DOHH2 (cell line): ENCODE measurements around the gene PCBP3.

ENCODE experiments used
- H3F3A ChIP-seq: fragments of 200-600 bp; sonication (generic), shearing (Covaris generic); 2 replicates; pipeline ENCODE4 v1.6.0; 2016; ENCODE audit warnings: antibody characterized with exemption, mild to moderate bottlenecking; ENCODE audit not compliant: control insufficient read depth, insufficient read depth
- H3K27ac ChIP-seq: fragments of 200-600 bp; sonication (generic); 2 replicates; pipeline ENCODE4 v1.5.1; 2014; ENCODE audit warnings: low read depth, mild to moderate bottlenecking, low read length, moderate library complexity
- H3K27me3 ChIP-seq: fragments of 200-600 bp; sonication (generic); 2 replicates; pipeline ENCODE4 v1.6.1; 2014; ENCODE audit warnings: mild to moderate bottlenecking, low read length, mixed read lengths; ENCODE audit not compliant: control insufficient read depth
- H3K36me3 ChIP-seq: fragments of 200-600 bp; sonication (generic); 2 replicates; pipeline ENCODE4 v1.6.1; 2014; ENCODE audit warnings: mild to moderate bottlenecking, low read length, moderate library complexity, mixed read lengths; ENCODE audit not compliant: control insufficient read depth
- H3K4me1 ChIP-seq: fragments of 200-600 bp; sonication (generic); 2 replicates; pipeline ENCODE4 v1.6.1; 2014; ENCODE audit warnings: mild to moderate bottlenecking, low read length, mixed read lengths; ENCODE audit not compliant: control insufficient read depth
- H3K4me2 ChIP-seq: fragments of 200-600 bp; sonication (generic); 2 replicates; pipeline ENCODE4 v1.6.0; 2014; ENCODE audit warnings: mild to moderate bottlenecking, low read length, moderate library complexity
- H3K4me3 ChIP-seq: fragments of 200-600 bp; sonication (generic); 2 replicates; pipeline ENCODE4 v1.5.1; 2014; ENCODE audit warnings: mild to moderate bottlenecking, low read length, mixed read lengths
- H3K79me2 ChIP-seq: fragments of 200-600 bp; sonication (generic); 2 replicates; pipeline ENCODE4 v1.6.1; 2014; ENCODE audit warnings: mild to moderate bottlenecking, low read length, mixed read lengths; ENCODE audit not compliant: control insufficient read depth
- H3K9me2 ChIP-seq: fragments of 200-600 bp; sonication (generic); replicated peaks from 2 replicates; pipeline ENCODE4 v1.6.1; 2014; ENCODE audit warnings: mild to moderate bottlenecking, low read length, mixed read lengths; ENCODE audit not compliant: control insufficient read depth
- H3K9me3 ChIP-seq: fragments of 200-600 bp; sonication (generic); 2 replicates; pipeline ENCODE4 v1.6.1; 2014; ENCODE audit warnings: antibody characterized with exemption, low read length, mixed read lengths; ENCODE audit not compliant: control insufficient read depth, insufficient read depth
- H4K20me1 ChIP-seq: fragments of 200-600 bp; sonication (generic); 2 replicates; pipeline ENCODE4 v1.6.0; 2014; ENCODE audit warnings: low read depth, mild to moderate bottlenecking, antibody characterized with exemption, low read length, moderate library complexity; ENCODE audit not compliant: control insufficient read depth, insufficient read depth
- EZH2phosphoT487 ChIP-seq: fragments of 200-600 bp; sonication (generic); IDR thresholded peaks from 2 replicates; pipeline ENCODE4 v1.6.1; 2017; ENCODE audit warnings: borderline replicate concordance, mild to moderate bottlenecking, antibody characterized with exemption, low read length, moderate library complexity, mixed read lengths
- TF ChIP-seq, protein P1 (sequence below): fragments of 200-600 bp; sonication (generic); IDR thresholded peaks from one replicate; pipeline ENCODE4 v1.5.1; 2014; ENCODE audit warnings: antibody characterized with exemption, mild to moderate bottlenecking, low read depth, low read length; ENCODE audit not compliant: poor library complexity, severe bottlenecking

Gene PCBP3

DNA sequence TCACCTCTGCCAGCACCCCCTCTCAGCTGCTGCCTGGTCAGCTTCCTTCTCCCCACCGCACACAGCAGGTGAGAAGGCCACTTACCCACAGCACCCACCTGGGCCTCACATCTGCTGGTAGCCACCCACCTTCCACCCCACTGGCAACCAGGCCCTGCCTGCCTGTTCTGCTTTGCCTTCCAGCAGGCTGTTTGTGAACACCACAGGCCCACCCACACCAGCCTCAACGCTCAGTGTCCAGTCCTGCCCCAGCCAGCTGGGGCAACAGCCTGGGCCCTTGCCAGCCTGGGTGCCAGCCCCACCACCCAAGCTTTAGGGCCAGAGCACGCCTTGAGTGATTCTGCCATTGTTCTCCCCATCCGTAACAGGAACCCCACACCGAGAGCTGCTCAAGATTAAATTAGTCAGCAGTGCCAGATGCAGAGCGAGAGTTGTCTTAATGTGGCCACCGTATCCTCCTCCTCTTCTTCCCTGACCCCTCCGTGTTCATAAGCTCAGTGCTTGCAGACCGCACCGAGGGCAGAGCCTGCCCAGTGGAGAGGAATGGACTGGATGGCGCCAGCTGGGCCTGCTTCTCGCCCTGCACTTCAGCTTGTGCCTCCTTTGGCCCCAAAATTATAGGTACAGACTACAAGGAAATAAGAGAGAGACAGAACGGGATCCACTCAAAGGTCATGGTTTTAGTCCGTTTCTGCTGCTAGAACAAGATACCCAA is 217.8 kb downstream of the PCBP3 start:
- no peaks in the 10 kb centered on the region for H3K9me2 ChIP-seq
- no peak overlapping the region for H3K27ac ChIP-seq
- no peaks in the 10 kb centered on the region for H4K20me1 ChIP-seq
- H3K4me2 ChIP-seq, result no peak overlapping the region
- no peaks in the 10 kb centered on the region for H3K79me2 ChIP-seq
- no peaks in the 10 kb centered on the region for H3K36me3 ChIP-seq
- H3K4me3 ChIP-seq, result no peak overlapping the region
- no peaks in the 10 kb centered on the region for H3K4me1 ChIP-seq
- no peak for TF ChIP-seq EZH2phosphoT487
- TF ChIP-seq, protein P1, sequence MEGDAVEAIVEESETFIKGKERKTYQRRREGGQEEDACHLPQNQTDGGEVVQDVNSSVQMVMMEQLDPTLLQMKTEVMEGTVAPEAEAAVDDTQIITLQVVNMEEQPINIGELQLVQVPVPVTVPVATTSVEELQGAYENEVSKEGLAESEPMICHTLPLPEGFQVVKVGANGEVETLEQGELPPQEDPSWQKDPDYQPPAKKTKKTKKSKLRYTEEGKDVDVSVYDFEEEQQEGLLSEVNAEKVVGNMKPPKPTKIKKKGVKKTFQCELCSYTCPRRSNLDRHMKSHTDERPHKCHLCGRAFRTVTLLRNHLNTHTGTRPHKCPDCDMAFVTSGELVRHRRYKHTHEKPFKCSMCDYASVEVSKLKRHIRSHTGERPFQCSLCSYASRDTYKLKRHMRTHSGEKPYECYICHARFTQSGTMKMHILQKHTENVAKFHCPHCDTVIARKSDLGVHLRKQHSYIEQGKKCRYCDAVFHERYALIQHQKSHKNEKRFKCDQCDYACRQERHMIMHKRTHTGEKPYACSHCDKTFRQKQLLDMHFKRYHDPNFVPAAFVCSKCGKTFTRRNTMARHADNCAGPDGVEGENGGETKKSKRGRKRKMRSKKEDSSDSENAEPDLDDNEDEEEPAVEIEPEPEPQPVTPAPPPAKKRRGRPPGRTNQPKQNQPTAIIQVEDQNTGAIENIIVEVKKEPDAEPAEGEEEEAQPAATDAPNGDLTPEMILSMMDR, result no peak
- H3K27me3 ChIP-seq, result no peaks in the 10 kb centered on the region
- H3K9me3 ChIP-seq, result no peaks in the 10 kb centered on the region
- H3F3A ChIP-seq, result no peaks in the 10 kb centered on the region

DNA sequence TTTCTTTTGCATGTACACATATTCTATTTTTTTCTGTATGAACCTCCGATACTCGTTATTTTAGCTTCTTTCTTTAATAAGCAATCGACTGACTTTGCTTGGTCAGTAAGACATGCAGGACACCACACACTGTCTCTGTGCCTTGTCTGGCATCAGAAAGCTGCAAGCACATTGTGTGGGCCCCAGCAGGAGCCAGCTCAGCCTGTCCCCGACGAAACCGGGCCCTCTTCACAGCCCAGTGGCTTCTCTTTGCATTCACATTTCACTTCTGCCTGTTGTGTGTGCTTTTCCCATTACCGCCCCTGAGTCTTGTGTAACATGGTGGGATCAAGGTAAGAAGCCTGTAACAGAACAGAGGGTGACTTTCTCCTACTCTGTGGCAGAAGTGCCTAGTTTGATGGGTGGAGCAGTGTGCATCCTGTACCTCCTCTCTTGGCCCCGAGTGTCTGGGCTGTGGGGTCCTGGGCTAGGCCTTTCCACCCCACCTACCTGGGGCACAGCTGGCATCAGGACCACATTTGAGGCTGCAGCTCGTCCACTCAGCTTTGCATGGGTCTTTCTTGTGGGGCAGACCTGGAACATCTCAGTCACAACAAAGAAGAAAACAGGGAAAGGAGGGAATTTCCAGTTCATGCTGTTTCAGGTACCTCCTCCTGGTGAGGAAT is 219.2 kb downstream of the PCBP3 start:
- no peak for TF ChIP-seq EZH2phosphoT487
- TF ChIP-seq, protein P1, result no peak
- Histone ChIP-seq H3K27me3 (no peaks in the 10 kb centered on the region), H3K4me3 (no peak overlapping the region), H3K4me1 (no peaks in the 10 kb centered on the region), H3K36me3 (no peaks in the 10 kb centered on the region), H3K27ac (no peak overlapping the region), H3K79me2 (no peaks in the 10 kb centered on the region), H3K4me2 (no peak overlapping the region), H4K20me1 (no peaks in the 10 kb centered on the region), H3K9me3 (no peaks in the 10 kb centered on the region), H3F3A (no peaks in the 10 kb centered on the region), H3K9me2 (no peaks in the 10 kb centered on the region)

DNA sequence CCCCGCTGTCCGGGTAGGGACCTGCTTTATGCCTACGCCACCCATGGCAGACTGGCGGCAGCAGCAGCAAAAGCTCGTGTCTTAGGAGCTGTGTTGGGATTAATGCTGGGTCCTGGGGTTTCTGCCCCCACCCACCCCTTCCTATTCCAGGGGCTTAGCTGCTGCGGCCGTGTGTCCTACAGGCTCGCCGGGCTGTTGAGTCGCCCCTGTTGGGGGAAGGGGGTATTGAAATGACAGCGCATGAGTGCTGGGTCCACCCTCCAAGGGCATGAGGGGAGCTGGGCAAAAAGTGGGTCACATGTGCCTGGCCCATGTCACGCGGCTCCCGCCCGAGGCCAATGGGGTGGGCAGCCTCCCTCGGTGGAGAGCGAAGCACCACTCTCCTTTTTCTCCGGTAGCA is 219.7 kb downstream of the PCBP3 start:
- no peaks in the 10 kb centered on the region for H3K4me1 ChIP-seq
- no peaks in the 10 kb centered on the region for H3K9me2 ChIP-seq
- no peaks in the 10 kb centered on the region for H3K27me3 ChIP-seq
- H3K27ac ChIP-seq, result no peak overlapping the region
- TF ChIP-seq, protein P1, result no peak
- no peak for TF ChIP-seq EZH2phosphoT487
- no peaks in the 10 kb centered on the region for H3K9me3 ChIP-seq
- no peaks in the 10 kb centered on the region for H3K79me2 ChIP-seq
- no peaks in the 10 kb centered on the region for H4K20me1 ChIP-seq
- no peak overlapping the region for H3K4me2 ChIP-seq
- no peak overlapping the region for H3K4me3 ChIP-seq
- H3K36me3 ChIP-seq, result no peaks in the 10 kb centered on the region
- no peaks in the 10 kb centered on the region for H3F3A ChIP-seq
